ENCODE results near the gene STK33.

GRCh38 chr11:8567602-8568198, 26.3 kb downstream of the STK33 start:
- TF ChIP-seq, protein P1, sequence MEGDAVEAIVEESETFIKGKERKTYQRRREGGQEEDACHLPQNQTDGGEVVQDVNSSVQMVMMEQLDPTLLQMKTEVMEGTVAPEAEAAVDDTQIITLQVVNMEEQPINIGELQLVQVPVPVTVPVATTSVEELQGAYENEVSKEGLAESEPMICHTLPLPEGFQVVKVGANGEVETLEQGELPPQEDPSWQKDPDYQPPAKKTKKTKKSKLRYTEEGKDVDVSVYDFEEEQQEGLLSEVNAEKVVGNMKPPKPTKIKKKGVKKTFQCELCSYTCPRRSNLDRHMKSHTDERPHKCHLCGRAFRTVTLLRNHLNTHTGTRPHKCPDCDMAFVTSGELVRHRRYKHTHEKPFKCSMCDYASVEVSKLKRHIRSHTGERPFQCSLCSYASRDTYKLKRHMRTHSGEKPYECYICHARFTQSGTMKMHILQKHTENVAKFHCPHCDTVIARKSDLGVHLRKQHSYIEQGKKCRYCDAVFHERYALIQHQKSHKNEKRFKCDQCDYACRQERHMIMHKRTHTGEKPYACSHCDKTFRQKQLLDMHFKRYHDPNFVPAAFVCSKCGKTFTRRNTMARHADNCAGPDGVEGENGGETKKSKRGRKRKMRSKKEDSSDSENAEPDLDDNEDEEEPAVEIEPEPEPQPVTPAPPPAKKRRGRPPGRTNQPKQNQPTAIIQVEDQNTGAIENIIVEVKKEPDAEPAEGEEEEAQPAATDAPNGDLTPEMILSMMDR (IDR thresholded peaks at IDR 0.05; ENCODE audit: low read length), result no peak
- no peak for TF ChIP-seq EZH2 (optimal IDR thresholded peaks at IDR 0.05; ENCODE audit: low read depth, low read length)
